HL-60 (cell line): Measurements from ENCODE around the gene SENP7.

Experiments used
- CTCF ChIP-seq: IDR thresholded peaks from one replicate; pipeline ENCODE4 v1.5.1; 2011; ENCODE audit warnings: low read length, control low read depth, inconsistent platforms; ENCODE audit not compliant: insufficient read depth
- SPI1 ChIP-seq: IDR thresholded peaks from 2 replicates; pipeline ENCODE4 v1.6.1; 2012; ENCODE audit warnings: low read depth, mild to moderate bottlenecking, borderline replicate concordance

- no peak for TF ChIP-seq CTCF
- no peak for TF ChIP-seq SPI1
These were observed 8.2 kb upstream of the SENP7 start for GRCh38 chr3:101521211-101521701.
